ENCODE data around the gene CWC22.

- TF ChIP-seq CTCF (IDR thresholded peaks at IDR 0.05; ENCODE audit: borderline replicate concordance, extremely low read depth, low read length, poor library complexity, severe bottlenecking) = no peak
- TF ChIP-seq EZH2 (IDR thresholded peaks at IDR 0.05; ENCODE audit: borderline replicate concordance, low read depth, low read length, severe bottlenecking) = no peak
Measured at GRCh38 chr2:179938026-179938425, 69.1 kb downstream of the CWC22 start.

Measured in DND-41 (cell line).